WERI-Rb-1 (cell line): Measurements from ENCODE around the gene EPO.
"Not testable (repeated sequence)": the region's sequence is repeated elsewhere in the genome, so short reads cannot be mapped to it uniquely, and the experiment has no call there.

Experiments used
- DNase-seq: peaks from one replicate; pipeline ENCODE4 v3.0.0-alpha.2; 2020
- H3K27ac ChIP-seq: fragments of 250-450 bp; sonication (Bioruptor Pico); 2 replicates; pipeline ENCODE4 v1.5.1; 2020; ENCODE audit warnings: mild to moderate bottlenecking, moderate library complexity
- H3K27me3 ChIP-seq: fragments of 250-450 bp; sonication (Bioruptor Pico); 2 replicates; pipeline ENCODE4 v1.5.1; 2021; ENCODE audit warnings: mild to moderate bottlenecking, low read depth, moderate library complexity; ENCODE audit not compliant: insufficient read depth, severe bottlenecking
- H3K36me3 ChIP-seq: fragments of 250-450 bp; sonication (Bioruptor Pico); 2 replicates; pipeline ENCODE4 v1.5.1; 2020; ENCODE audit warnings: mild to moderate bottlenecking, moderate library complexity
- H3K4me3 ChIP-seq: 2 replicates; pipeline ENCODE4 v1.5.1; 2011; ENCODE audit warnings: low read depth, mild to moderate bottlenecking, control low read depth, low read length
- H3K9me3 ChIP-seq: fragments of 250-450 bp; sonication (Bioruptor Pico); 2 replicates; pipeline ENCODE4 v1.5.1; 2021; ENCODE audit warnings: mild to moderate bottlenecking, moderate library complexity; ENCODE audit not compliant: severe bottlenecking
- TF ChIP-seq, protein P1 (sequence below): IDR thresholded peaks from 2 replicates; pipeline ENCODE4 v1.5.1; 2011; ENCODE audit warnings: low read depth, mild to moderate bottlenecking, control low read depth, inconsistent platforms, low read length

Gene EPO

DNA sequence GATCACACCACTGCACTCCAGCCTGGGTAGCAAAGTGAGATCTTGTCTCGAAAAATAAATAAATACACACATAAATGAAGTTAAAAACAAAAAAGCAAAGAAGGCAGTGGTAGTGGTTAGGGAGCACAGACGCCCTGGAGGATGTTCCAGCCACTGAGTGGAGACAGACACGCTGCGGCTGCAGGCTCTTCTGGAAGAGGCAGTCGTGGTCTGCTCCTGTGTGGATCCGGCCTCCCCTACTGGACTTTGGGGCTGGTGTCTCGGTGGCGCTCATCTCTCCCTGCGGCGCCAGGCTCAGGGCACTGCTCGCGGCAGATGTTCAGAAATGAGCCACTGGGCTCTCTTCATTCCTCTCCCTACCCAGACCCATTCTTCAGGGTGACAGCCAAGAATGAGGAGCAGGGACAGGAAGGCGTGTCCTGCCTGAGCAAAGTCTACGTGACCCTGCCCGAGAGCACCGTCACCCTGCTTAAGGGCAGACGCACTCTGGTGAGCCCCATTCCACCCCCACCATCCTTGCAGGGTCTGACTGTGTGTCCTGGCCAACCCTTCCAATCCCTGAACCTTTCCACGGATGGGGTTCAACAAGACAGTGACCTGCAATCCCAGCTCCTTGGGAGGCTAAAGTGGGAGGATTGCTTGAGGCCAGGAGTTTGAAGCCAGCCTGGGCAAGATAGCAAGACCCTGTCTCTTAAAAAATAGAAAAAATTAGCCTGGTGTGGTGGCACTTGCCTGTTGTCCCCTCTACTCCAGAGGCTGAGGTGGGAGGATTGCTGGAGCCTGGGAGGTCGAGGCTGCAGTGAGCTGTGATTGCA, 39.3 kb downstream of the EPO start:
- no peaks in the 10 kb centered on the region for H3K9me3 ChIP-seq
- TF ChIP-seq, protein P1, sequence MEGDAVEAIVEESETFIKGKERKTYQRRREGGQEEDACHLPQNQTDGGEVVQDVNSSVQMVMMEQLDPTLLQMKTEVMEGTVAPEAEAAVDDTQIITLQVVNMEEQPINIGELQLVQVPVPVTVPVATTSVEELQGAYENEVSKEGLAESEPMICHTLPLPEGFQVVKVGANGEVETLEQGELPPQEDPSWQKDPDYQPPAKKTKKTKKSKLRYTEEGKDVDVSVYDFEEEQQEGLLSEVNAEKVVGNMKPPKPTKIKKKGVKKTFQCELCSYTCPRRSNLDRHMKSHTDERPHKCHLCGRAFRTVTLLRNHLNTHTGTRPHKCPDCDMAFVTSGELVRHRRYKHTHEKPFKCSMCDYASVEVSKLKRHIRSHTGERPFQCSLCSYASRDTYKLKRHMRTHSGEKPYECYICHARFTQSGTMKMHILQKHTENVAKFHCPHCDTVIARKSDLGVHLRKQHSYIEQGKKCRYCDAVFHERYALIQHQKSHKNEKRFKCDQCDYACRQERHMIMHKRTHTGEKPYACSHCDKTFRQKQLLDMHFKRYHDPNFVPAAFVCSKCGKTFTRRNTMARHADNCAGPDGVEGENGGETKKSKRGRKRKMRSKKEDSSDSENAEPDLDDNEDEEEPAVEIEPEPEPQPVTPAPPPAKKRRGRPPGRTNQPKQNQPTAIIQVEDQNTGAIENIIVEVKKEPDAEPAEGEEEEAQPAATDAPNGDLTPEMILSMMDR, result no peak
- no peaks in the 10 kb centered on the region for H3K36me3 ChIP-seq
- DNase-seq, result no peak
- H3K27ac ChIP-seq, result no peak overlapping the region
- no peak overlapping the region for H3K4me3 ChIP-seq
- H3K27me3 ChIP-seq, result peaks cover 89% of the 10 kb centered on the region

DNA sequence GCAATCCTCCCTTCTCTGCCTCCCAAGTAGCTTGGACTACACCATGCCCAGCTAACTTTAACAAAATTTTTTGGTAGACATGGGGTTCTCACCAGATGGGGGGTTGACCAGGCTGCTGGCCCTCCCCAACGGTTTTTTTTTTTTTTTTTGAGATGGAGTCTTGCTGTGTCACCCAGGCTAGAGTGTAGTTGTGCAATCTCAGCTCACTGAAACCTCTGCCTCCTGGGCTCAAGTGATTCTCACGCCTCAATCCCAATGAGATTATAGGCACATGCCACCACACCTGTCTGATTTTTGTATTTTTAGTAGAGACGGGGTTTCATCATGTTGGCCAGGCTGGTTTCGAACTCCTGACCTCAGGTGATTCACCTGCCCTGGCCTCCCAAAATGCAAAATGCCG, 42.6 kb downstream of the EPO start:
- DNase-seq, H3K4me3 ChIP-seq, H3K27ac ChIP-seq, H3K9me3 ChIP-seq, H3K36me3 ChIP-seq: not testable (repeated sequence)
- H3K27me3 ChIP-seq, result peaks cover 93% of the 10 kb centered on the region

DNA sequence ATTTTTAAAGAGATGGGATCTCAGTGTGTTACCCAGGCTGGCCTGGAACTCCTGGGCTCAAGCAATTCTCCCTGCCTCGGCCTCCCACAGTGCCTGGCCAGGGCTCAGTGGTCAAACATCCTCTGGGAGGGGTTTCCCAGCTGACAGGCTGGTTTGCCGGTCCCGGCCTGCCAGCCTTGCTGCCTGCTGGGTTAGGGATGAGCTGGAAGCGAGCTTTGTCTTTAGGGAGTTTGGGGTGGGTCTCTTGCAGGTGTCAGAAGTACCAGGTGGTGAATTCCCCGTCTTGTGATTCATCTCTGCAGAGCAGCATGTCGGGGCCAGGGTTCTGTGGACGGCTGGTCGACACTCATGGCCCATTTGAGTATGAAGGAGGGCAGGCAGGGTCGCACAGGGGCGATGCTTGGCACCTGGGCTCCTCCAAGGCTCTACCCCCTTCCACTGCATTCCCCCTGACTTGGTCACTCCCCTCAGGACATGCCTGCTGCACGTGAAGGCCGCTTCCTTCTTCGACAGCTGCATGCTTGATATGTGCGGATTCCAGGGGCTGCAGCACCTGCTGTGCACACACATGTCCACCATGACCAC, 43.4 kb downstream of the EPO start:
- H3K27me3 ChIP-seq, result peaks cover 94% of the 10 kb centered on the region
- no peaks in the 10 kb centered on the region for H3K36me3 ChIP-seq
- H3K9me3 ChIP-seq, result no peaks in the 10 kb centered on the region
- H3K27ac ChIP-seq, result no peak overlapping the region
- H3K4me3 ChIP-seq, result no peak overlapping the region
- DNase-seq, result no peak
- TF ChIP-seq, protein P1, result no peak

DNA sequence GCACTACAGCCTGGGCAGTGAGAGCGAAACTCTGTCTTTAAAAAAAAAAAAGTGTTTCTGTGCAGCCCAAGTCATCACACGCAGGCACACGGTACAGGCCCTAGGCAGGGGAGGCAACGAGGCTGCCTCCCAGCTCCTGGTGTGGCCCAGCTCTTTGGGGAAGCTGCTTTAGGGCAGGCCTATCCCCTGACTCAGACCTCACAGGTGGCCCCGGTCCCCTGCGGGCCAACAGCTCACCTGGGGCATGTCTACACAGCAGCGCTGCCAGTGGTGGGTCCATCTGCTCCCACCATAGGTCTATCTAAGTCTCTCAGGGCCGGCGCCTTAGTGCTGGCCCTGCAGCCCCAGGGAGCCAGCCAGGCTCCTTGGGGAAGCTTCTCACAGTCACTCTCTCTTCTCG, 44.6 kb downstream of the EPO start:
- Histone ChIP-seq H3K9me3 (no peaks in the 10 kb centered on the region), H3K27me3 (peaks cover 93% of the 10 kb centered on the region), H3K27ac (no peak overlapping the region), H3K36me3 (no peaks in the 10 kb centered on the region), H3K4me3 (no peak overlapping the region)
- TF ChIP-seq, protein P1, result no peak
- no peak for DNase-seq

DNA sequence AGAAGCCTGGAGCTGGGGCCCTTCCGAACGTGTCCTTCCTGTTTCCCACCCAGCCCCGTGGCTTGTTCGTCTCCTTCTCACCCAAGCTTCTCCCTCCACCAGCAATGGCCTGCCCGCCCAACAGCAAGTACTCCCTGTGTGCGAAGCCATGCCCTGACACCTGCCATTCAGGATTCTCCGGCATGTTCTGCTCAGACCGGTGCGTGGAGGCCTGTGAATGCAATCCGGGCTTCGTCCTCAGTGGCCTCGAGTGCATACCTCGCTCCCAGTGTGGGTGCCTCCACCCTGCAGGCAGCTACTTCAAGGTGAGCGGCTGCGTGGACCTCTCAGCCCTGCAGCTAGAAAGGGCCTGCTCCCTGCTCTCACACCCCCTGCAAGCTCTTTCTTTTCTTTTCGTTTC, 45.0 kb downstream of the EPO start:
- no peak for DNase-seq
- H3K36me3 ChIP-seq, result no peaks in the 10 kb centered on the region
- no peak overlapping the region for H3K4me3 ChIP-seq
- peaks cover 89% of the 10 kb centered on the region for H3K27me3 ChIP-seq
- TF ChIP-seq, protein P1, result no peak
- H3K9me3 ChIP-seq, result no peaks in the 10 kb centered on the region
- H3K27ac ChIP-seq, result no peak overlapping the region

DNA sequence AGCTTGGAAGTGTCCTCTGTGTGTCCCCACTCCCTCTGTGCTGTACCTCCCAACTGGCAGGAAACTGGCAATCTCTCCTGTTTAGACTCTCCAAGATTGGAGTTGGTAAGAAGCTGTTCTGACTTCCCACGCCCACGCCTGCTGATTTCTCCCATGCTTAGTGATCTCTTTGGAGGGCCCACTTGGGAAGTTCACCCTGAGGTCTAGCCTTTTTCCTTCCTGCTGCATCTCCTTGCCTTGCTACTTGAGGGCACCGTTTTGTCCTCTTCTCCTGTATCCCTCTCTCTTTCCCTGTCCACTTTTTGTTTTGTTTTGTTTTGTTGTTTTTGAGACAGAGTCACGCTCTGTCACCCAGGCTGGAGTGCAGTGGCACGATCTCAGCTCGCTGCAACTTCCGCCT, 48.5 kb downstream of the EPO start:
- Histone ChIP-seq H3K27me3 (peaks cover 91% of the 10 kb centered on the region), H3K9me3 (no peaks in the 10 kb centered on the region), H3K27ac (no peak overlapping the region), H3K4me3 (no peak overlapping the region), H3K36me3 (no peaks in the 10 kb centered on the region)
- TF ChIP-seq, protein P1, result no peak
- no peak for DNase-seq
